Measurements from ENCODE around the gene TBCB.
A peak's percentile ranks its signal among the peaks of the same experiment; 100 is the strongest.

GRCh38 chr19:36140304-36141038 lies 25.2 kb downstream of the TBCB start:
- TF ChIP-seq ZNF544 (tag by site-specific recombination; IDR thresholded peaks at IDR 0.05) (no peak), ZBTB7A (tag by site-specific recombination; IDR thresholded peaks at IDR 0.05; ENCODE audit: low read depth) (no peak; the same call in 1 of the 2 replicates), CTCF (tag by site-specific recombination; IDR thresholded peaks at IDR 0.05) (no peak), YY1 (tag by site-specific recombination; IDR thresholded peaks at IDR 0.05) (0 out of 2 replicates have a peak, but pooled peaks have one; percentile 9), TCF7L2 (IDR thresholded peaks at IDR 0.05; ENCODE audit: borderline replicate concordance, low read depth, low read length) (no peak), ZNF776 (tag by site-specific recombination; IDR thresholded peaks at IDR 0.05; ENCODE audit: borderline replicate concordance) (no peak), ZNF274 (IDR thresholded peaks at IDR 0.05; ENCODE audit: low read length) (no peak), ZNF274 (tag by site-specific recombination; IDR thresholded peaks at IDR 0.05; ENCODE audit: borderline replicate concordance) (no peak), ZBTB44 (tag by site-specific recombination; IDR thresholded peaks at IDR 0.05) (no peak), ZNF660 (tag by site-specific recombination; IDR thresholded peaks at IDR 0.05) (0 out of 2 replicates have a peak, but pooled peaks have one; percentile 19), ZNF596 (tag by site-specific recombination; IDR thresholded peaks at IDR 0.05) (no peak), ZNF184 (tag by site-specific recombination; IDR thresholded peaks at IDR 0.05) (no peak)
- TF ChIP-seq, protein P1, sequence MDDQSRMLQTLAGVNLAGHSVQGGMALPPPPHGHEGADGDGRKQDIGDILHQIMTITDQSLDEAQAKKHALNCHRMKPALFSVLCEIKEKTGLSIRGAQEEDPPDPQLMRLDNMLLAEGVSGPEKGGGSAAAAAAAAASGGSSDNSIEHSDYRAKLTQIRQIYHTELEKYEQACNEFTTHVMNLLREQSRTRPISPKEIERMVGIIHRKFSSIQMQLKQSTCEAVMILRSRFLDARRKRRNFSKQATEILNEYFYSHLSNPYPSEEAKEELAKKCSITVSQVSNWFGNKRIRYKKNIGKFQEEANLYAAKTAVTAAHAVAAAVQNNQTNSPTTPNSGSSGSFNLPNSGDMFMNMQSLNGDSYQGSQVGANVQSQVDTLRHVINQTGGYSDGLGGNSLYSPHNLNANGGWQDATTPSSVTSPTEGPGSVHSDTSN (CRISPR knock-in tag; IDR thresholded peaks at IDR 0.05) = no peak
- TF ChIP-seq, protein P2, sequence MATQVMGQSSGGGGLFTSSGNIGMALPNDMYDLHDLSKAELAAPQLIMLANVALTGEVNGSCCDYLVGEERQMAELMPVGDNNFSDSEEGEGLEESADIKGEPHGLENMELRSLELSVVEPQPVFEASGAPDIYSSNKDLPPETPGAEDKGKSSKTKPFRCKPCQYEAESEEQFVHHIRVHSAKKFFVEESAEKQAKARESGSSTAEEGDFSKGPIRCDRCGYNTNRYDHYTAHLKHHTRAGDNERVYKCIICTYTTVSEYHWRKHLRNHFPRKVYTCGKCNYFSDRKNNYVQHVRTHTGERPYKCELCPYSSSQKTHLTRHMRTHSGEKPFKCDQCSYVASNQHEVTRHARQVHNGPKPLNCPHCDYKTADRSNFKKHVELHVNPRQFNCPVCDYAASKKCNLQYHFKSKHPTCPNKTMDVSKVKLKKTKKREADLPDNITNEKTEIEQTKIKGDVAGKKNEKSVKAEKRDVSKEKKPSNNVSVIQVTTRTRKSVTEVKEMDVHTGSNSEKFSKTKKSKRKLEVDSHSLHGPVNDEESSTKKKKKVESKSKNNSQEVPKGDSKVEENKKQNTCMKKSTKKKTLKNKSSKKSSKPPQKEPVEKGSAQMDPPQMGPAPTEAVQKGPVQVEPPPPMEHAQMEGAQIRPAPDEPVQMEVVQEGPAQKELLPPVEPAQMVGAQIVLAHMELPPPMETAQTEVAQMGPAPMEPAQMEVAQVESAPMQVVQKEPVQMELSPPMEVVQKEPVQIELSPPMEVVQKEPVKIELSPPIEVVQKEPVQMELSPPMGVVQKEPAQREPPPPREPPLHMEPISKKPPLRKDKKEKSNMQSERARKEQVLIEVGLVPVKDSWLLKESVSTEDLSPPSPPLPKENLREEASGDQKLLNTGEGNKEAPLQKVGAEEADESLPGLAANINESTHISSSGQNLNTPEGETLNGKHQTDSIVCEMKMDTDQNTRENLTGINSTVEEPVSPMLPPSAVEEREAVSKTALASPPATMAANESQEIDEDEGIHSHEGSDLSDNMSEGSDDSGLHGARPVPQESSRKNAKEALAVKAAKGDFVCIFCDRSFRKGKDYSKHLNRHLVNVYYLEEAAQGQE (tag by site-specific recombination; IDR thresholded peaks at IDR 0.05) = peak; percentile 21; the same call in 1 of the 2 replicates
- TF ChIP-seq, protein P3, sequence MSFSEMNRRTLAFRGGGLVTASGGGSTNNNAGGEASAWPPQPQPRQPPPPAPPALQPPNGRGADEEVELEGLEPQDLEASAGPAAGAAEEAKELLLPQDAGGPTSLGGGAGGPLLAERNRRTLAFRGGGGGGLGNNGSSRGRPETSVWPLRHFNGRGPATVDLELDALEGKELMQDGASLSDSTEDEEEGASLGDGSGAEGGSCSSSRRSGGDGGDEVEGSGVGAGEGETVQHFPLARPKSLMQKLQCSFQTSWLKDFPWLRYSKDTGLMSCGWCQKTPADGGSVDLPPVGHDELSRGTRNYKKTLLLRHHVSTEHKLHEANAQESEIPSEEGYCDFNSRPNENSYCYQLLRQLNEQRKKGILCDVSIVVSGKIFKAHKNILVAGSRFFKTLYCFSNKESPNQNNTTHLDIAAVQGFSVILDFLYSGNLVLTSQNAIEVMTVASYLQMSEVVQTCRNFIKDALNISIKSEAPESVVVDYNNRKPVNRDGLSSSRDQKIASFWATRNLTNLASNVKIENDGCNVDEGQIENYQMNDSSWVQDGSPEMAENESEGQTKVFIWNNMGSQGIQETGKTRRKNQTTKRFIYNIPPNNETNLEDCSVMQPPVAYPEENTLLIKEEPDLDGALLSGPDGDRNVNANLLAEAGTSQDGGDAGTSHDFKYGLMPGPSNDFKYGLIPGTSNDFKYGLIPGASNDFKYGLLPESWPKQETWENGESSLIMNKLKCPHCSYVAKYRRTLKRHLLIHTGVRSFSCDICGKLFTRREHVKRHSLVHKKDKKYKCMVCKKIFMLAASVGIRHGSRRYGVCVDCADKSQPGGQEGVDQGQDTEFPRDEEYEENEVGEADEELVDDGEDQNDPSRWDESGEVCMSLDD (tag by site-specific recombination; IDR thresholded peaks at IDR 0.05) = peak; percentile 83

All from HEK293 (cell line).